Measurements from ENCODE around the gene SH3PXD2A.
"Not testable (repeated sequence)": the region's sequence is repeated elsewhere in the genome, so short reads cannot be mapped to it uniquely, and the experiment has no call there.

- TF ChIP-seq CTCF (conservative IDR thresholded peaks at IDR 0.05); ZFX (IDR thresholded peaks at IDR 0.05): not testable (repeated sequence)
These were observed 249.3 kb downstream of the SH3PXD2A start for GRCh38 chr10:103606097-103606438.

Data from C4-2B (cell line).